GM12878 (cell line): ENCODE measurements around the gene NOS1. TPM values are rescaled to one million over a fixed set of nuclear protein-coding genes. Genes with fewer than 3 reads are reported as not detected.

Experiments
- ATAC-seq: fragments of 200-7000 bp; cut with Tn5 transposase; 3 replicates; pipeline ENCODE4 v1.9.1; 2020; ENCODE audit warnings: mild to moderate bottlenecking, moderate library complexity
- BruUV-seq: library from RNA; stranded (reverse); fragments of 400-500 nt; replicated peaks from 2 replicates; lab custom pipeline; 2021; lab: Mats Ljungman, UMichigan
- CTCF ChIA-PET: fragments of 300-600 bp; sonication (Branson Sonifier 250); formaldehyde crosslinking; extraction: SDS; loops from one replicate; lab custom pipeline; 2021; ENCODE audit warnings: inconsistent platforms; lab: Yijun Ruan, JAX
- POLR2A ChIA-PET: fragments of 350-600 bp; formaldehyde crosslinking; extraction: SDS; loops from one replicate; lab custom pipeline; 2021; ENCODE audit warnings: inconsistent platforms; lab: Charles Lee
- RAD21 ChIA-PET: fragments of 300-600 bp; sonication (Branson Sonifier 250); formaldehyde crosslinking; loops from one replicate; lab custom pipeline; 2023; ENCODE audit warnings: antibody characterized with exemption; ENCODE audit not compliant: unreplicated experiment; lab: Charles Lee
- SMC1A ChIA-PET: fragments of 300-600 bp; sonication (Branson Sonifier 250); formaldehyde crosslinking; loops from one replicate; lab custom pipeline; 2023; ENCODE audit not compliant: unreplicated experiment, uncharacterized antibody; lab: Charles Lee
- DNase-seq: peaks from one replicate; pipeline ENCODE4 v3.0.0-alpha.2; 2011; ENCODE audit warnings: low read depth, low spot score
- FAIRE-seq: peaks from 3 replicates; lab custom pipeline; 2011; peaks lifted over from hg19 to GRCh38; lab: Jason Lieb, UNC
- H2AFZ ChIP-seq: 2 replicates; pipeline ENCODE4 v1.6.0; 2011; ENCODE audit warnings: low read depth, low read length, control low read depth; ENCODE audit not compliant: control insufficient read depth
- H3K27ac ChIP-seq: 2 replicates; pipeline ENCODE4 v1.5.1; 2011; ENCODE audit warnings: control low read depth; ENCODE audit not compliant: control insufficient read depth, insufficient read depth
- H3K27me3 ChIP-seq, 2 experiments: replicated peaks in 1 of 2; 2 replicates each; pipeline versions ENCODE4 v1.6.0 to v1.6.1; 2011; ENCODE audit warnings: low read length in 1 of 2; ENCODE audit not compliant: control insufficient read depth in 2 of 2, insufficient read depth in 2 of 2
- H3K36me3 ChIP-seq, 2 experiments: 2 replicates each; pipeline ENCODE4 v1.5.1; 2011; ENCODE audit warnings: low read length in 1 of 2; ENCODE audit not compliant: control insufficient read depth in 2 of 2, insufficient read depth in 2 of 2
- H3K4me1 ChIP-seq: 2 replicates; pipeline ENCODE4 v1.6.1; 2011; ENCODE audit warnings: mild to moderate bottlenecking, low read length, moderate library complexity, mixed read lengths; ENCODE audit not compliant: control insufficient read depth, insufficient read depth
- H3K4me2 ChIP-seq: 2 replicates; pipeline ENCODE4 v1.6.0; 2011; ENCODE audit warnings: control low read depth; ENCODE audit not compliant: control insufficient read depth, insufficient read depth
- H3K4me3 ChIP-seq: fragments of 200-600 bp; sonication (generic); 2 replicates; pipeline ENCODE4 v1.5.1; 2016
- H3K79me2 ChIP-seq: 2 replicates; pipeline ENCODE4 v1.6.0; 2011; ENCODE audit warnings: low read length; ENCODE audit not compliant: control insufficient read depth, insufficient read depth
- H3K9ac ChIP-seq: 2 replicates; pipeline ENCODE4 v1.8.0; 2011; ENCODE audit warnings: low read length, control low read depth, mixed read lengths; ENCODE audit not compliant: control insufficient read depth, insufficient read depth
- H3K9me3 ChIP-seq: replicated peaks from 3 replicates; pipeline ENCODE4 v1.5.1; 2011; ENCODE audit warnings: mild to moderate bottlenecking, low read length; ENCODE audit not compliant: control insufficient read depth, insufficient read depth
- H4K20me1 ChIP-seq: 2 replicates; pipeline ENCODE4 v1.6.0; 2011; ENCODE audit not compliant: control insufficient read depth, insufficient read depth
- CEBPB ChIP-seq, 2 experiments: fragments of 150-350 bp in 1 of 2; IDR thresholded peaks; 2 replicates each; pipeline ENCODE4 v1.6.1; 2012 to 2014; ENCODE audit warnings: low read depth in 2 of 2, low read length in 2 of 2, borderline replicate concordance in 1 of 2, inconsistent platforms in 1 of 2
- CHD1 ChIP-seq: IDR thresholded peaks from 2 replicates; pipeline ENCODE4 v1.6.1; 2012; ENCODE audit warnings: low read depth, low read length, improper control_type of control experiment
- CTCF ChIP-seq, 3 experiments: IDR thresholded peaks in 2 of 3; conservative IDR thresholded peaks in 1 of 3; 2 replicates each; pipeline ENCODE4 v1.5.1; 2011; ENCODE audit warnings: low read depth in 3 of 3, low read length in 3 of 3, mild to moderate bottlenecking in 3 of 3, control low read depth in 2 of 3, moderate library complexity in 2 of 3, inconsistent platforms in 1 of 3, mixed read lengths in 1 of 3; ENCODE audit not compliant: control insufficient read depth in 2 of 3, insufficient read depth in 1 of 3; ENCODE audit errors: extremely low read depth in 1 of 3
- FOXK2 ChIP-seq: fragments of 450-650 bp; IDR thresholded peaks from 2 replicates; pipeline ENCODE4 v1.6.1; 2017; ENCODE audit warnings: mild to moderate bottlenecking, moderate library complexity
- HDGF ChIP-seq: fragments of 450-650 bp; IDR thresholded peaks from 2 replicates; pipeline ENCODE4 v1.6.1; 2016; ENCODE audit warnings: antibody characterized with exemption
- IRF5 ChIP-seq: fragments of 450-650 bp; IDR thresholded peaks from 2 replicates; pipeline ENCODE4 v1.6.1; 2017; ENCODE audit warnings: borderline replicate concordance
- POLR2AphosphoS2 ChIP-seq: IDR thresholded peaks from 2 replicates; pipeline ENCODE4 v1.6.1; 2011; ENCODE audit warnings: low read depth, mild to moderate bottlenecking, low read length, improper control_type of control experiment, moderate library complexity
- SRF ChIP-seq, 2 experiments: IDR thresholded peaks; 2 replicates each; pipeline ENCODE4 v1.6.1; 2011; ENCODE audit warnings: low read depth in 2 of 2, low read length in 2 of 2, mild to moderate bottlenecking in 1 of 2, moderate library complexity in 1 of 2
- USF1 ChIP-seq: IDR thresholded peaks from 2 replicates; pipeline ENCODE4 v1.6.1; 2011; ENCODE audit warnings: borderline replicate concordance, low read depth, mild to moderate bottlenecking, moderate library complexity, mixed read lengths, low read length; ENCODE audit not compliant: insufficient read depth; ENCODE audit errors: extremely low read length
- WGBS: methylation state at CpG from one replicate; pipeline ENCODE4 v1.1.6; 2016; ENCODE audit warnings: low lambda C conversion rate; ENCODE audit not compliant: insufficient replicate concordance, insufficient coverage; ENCODE audit errors: missing lambda C conversion rate; 5-methylcytosine and 5-hydroxymethylcytosine counted together
- in situ Hi-C: fragments of 300-500 bp; cut with MboI; formaldehyde crosslinking; loops from 9 replicates; pipeline ENCODE4 v1.14.3; 2018; ENCODE audit warnings: mixed read lengths
- intact Hi-C: fragments of 100-400 bp; cut with micrococcal nuclease; formaldehyde crosslinking; loops from one replicate; pipeline ENCODE4 v1.14.2; 2022; ENCODE audit not compliant: unreplicated experiment
- polyA plus RNA-seq, 11 experiments: library from polyadenylated mRNA; depleted of rRNA in 4 of 11; unstranded in 6 of 11; stranded (reverse) in 5 of 11; fragments of >200 nt; fragmentation: Nextera tagmentation in 4 of 11; fragmentation: Illumina TruSeq in 1 of 11; extraction: Ambion mirVana in 4 of 11; extraction: Trizol in 1 of 11; gene quantifications; 1 replicate in 1 of 11; 2 replicates in 10 of 11; pipeline versions ENCODE4 v1.2.1 to v1.2.3, GENCODE V29; 2011 to 2016; ENCODE audit warnings: inconsistent platforms in 2 of 11, missing spikeins in 2 of 11, low read depth in 1 of 11
- total RNA-seq, 4 experiments: library from RNA; depleted of rRNA in 3 of 4; stranded (reverse); fragments of >200 nt in 3 of 4; fragmentation: Illumina TruSeq in 1 of 4; extraction: Trizol in 1 of 4; gene quantifications; 2 replicates each; pipeline versions ENCODE4 v1.2.1 to v1.2.3, GENCODE V29; 2013 to 2021

Gene NOS1
- total and polyA plus RNA-seq, 10 of the 15 experiments (the other 5 are each of a cell fraction or from before 2014, with no cell fraction given), result under 0.01 to 0.04 (median 0.01) TPM; not detected in 7

DNA sequence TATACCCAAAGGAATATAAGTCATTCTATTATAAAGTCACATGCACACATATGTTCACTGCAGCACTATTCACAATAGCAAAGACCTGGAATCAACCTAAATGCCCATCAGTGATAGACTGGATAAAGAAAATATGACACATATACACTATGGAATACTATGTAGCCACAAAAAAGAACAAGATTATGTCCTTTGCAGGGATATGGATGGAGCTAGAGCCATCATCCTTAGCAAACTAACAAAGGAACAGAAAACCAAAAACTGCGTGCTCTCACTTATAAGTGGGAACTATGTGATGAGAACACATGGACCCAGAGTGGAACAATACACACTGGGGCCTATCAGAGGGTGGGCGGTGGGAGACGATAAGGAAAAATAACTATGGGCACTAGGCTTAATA lies 192.4 kb downstream of the NOS1 start:
- ChIA-PET RAD21 (no interaction called here), POLR2A (no interaction called here), SMC1A (no interaction called here), CTCF (no interaction called here)
- WGBS, result 85% methylated on average over 3 of the region's 3 CpGs
- in situ Hi-C loops (no loop called here), intact Hi-C loops (no loop called here)
- Histone ChIP-seq H3K36me3 (peaks cover 11 to 32% of the 10 kb centered on the region in 2 experiments), H3K79me2 (no peaks in the 10 kb centered on the region), H3K27me3 (no peaks in the 10 kb centered on the region), H3K4me3 (no peak overlapping the region), H3K4me2 (no peak overlapping the region), H4K20me1 (no peaks in the 10 kb centered on the region), H3K9ac (no peak overlapping the region), H3K4me1 (no peaks in the 10 kb centered on the region), H2AFZ (no peak overlapping the region), H3K9me3 (no peaks in the 10 kb centered on the region), H3K27ac (no peak overlapping the region)
- FAIRE-seq (no peak), DNase-seq (no peak), ATAC-seq (no peak)
- TF ChIP-seq SRF (IDR thresholded peaks at IDR 0.05; ENCODE audit: low read depth in 2 of 2, low read length in 2 of 2) (no peak), CHD1 (no peak), HDGF (no peak), USF1 (no peak), IRF5 (no peak), FOXK2 (no peak), CEBPB (IDR thresholded peaks at IDR 0.05; ENCODE audit: borderline replicate concordance in 1 of 2, low read depth in 2 of 2, low read length in 2 of 2) (no peak), CTCF (IDR thresholded peaks at IDR 0.05 in 2 of 3, conservative IDR thresholded peaks at IDR 0.05 in 1 of 3; ENCODE audit: control insufficient read depth in 2 of 3, extremely low read depth in 1 of 3, insufficient read depth in 1 of 3, low read depth in 3 of 3, low read length in 3 of 3) (no peak), POLR2AphosphoS2 (no peak)
- BruUV-seq, result no TSS peak
